Measurements from ENCODE around the gene SOD1.

Gene SOD1

DNA sequence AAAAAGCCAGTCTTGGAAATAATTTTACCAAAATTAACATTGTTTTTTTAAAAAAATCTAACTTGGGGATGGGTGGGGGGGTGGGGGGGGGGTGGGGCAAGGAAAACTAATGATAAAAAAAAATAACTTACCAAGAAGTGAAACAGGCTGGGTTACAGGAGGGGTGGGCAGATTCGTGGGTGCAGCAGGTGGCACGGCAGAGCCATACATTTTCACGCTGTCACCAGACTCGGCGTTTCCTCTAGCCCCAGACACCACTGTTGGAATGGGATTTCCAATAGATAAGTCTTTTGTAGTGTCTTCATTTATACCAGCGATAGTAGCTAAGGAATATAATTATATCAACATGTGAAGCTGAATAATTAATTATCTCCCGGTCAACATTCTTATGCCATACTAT is 25.4 kb downstream of the SOD1 start:
- peaks cover 95% of the 10 kb centered on the region for H3K36me3 ChIP-seq (ENCODE audit: control insufficient read depth, insufficient read depth, low read length)
- H3K9me3 ChIP-seq (ENCODE audit: control insufficient read depth, insufficient read depth, low read depth, low read length), result no peaks in the 10 kb centered on the region
- no peak overlapping the region for H3K4me3 ChIP-seq (ENCODE audit: low read depth, low read length)
- no peaks in the 10 kb centered on the region for H3K4me1 ChIP-seq (ENCODE audit: control insufficient read depth, insufficient read depth, low read length)
- H3K27me3 ChIP-seq (ENCODE audit: control insufficient read depth, insufficient read depth, low read length), result no peaks in the 10 kb centered on the region
- H3K27ac ChIP-seq (ENCODE audit: low read depth, low read length), result no peak overlapping the region
- H3K9ac ChIP-seq (ENCODE audit: low read length), result no peak overlapping the region

DNA sequence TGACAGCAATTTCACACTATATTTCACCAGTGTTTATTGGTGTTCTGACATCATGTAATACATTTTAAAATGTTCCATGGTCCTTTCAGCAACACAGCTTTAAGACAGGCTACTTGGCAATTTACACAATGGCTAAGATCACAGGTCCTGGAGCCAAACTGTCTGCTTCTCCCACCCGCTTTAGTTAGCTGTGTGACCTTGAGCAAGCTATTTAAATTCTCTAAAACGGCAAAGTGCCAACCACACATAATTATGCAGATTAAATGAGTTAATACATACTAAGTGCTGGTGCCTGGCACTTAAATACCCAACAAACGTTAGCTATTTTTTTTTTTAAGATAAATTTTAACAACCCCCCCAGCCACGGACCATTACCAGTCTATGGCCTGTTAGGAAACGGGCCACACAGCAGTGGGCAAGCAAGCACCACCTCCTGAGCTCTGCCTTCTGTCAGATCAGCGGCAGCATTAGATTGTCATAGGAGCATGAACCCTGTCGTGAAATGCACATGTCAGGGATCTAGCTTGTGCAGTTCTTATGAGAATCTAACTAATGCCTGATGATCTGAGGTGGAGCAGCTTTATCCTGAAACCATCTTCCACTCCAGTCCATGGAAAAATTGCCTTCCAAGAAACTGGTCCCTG is 26.9 kb downstream of the SOD1 start:
- no peaks in the 10 kb centered on the region for H3K27me3 ChIP-seq (ENCODE audit: control insufficient read depth, insufficient read depth, low read length)
- H3K36me3 ChIP-seq (ENCODE audit: control insufficient read depth, insufficient read depth, low read length), result peaks cover 96% of the 10 kb centered on the region

DNA sequence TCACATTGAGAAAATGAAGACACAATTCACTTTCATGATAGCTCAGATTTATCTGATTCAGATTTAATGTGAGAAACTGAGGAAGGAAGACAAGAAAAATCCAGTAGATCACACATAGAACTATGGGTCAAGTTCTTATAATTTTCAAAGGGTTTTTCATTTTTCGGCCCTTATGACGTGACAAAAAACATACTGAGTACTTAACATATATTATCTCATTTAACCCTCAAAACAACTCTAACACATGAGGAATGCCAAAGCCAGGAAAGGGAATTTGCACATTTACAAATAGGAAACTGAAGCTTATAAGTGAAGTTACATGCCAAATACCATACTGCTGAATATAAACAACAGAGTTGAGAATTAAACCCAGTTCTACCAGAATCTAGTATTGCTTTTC is 27.6 kb downstream of the SOD1 start:
- no peaks in the 10 kb centered on the region for H3K4me1 ChIP-seq (ENCODE audit: control insufficient read depth, insufficient read depth, low read length)
- no peak overlapping the region for H3K27ac ChIP-seq (ENCODE audit: low read depth, low read length)
- no peaks in the 10 kb centered on the region for H3K9me3 ChIP-seq (ENCODE audit: control insufficient read depth, insufficient read depth, low read depth, low read length)
- peaks cover 96% of the 10 kb centered on the region for H3K36me3 ChIP-seq (ENCODE audit: control insufficient read depth, insufficient read depth, low read length)
- no peak overlapping the region for H3K4me3 ChIP-seq (ENCODE audit: low read depth, low read length)
- H3K27me3 ChIP-seq (ENCODE audit: control insufficient read depth, insufficient read depth, low read length), result no peaks in the 10 kb centered on the region
- H3K9ac ChIP-seq (ENCODE audit: low read length), result no peak overlapping the region

More for the DNA sequence above, 26.9 kb downstream of the SOD1 start:
- Histone ChIP-seq H3K4me3 (ENCODE audit: low read depth, low read length) (no peak overlapping the region), H3K4me1 (ENCODE audit: control insufficient read depth, insufficient read depth, low read length) (no peaks in the 10 kb centered on the region), H3K9ac (ENCODE audit: low read length) (no peak overlapping the region), H3K9me3 (ENCODE audit: control insufficient read depth, insufficient read depth, low read depth, low read length) (no peaks in the 10 kb centered on the region), H3K27ac (ENCODE audit: low read depth, low read length) (no peak overlapping the region)

DNA sequence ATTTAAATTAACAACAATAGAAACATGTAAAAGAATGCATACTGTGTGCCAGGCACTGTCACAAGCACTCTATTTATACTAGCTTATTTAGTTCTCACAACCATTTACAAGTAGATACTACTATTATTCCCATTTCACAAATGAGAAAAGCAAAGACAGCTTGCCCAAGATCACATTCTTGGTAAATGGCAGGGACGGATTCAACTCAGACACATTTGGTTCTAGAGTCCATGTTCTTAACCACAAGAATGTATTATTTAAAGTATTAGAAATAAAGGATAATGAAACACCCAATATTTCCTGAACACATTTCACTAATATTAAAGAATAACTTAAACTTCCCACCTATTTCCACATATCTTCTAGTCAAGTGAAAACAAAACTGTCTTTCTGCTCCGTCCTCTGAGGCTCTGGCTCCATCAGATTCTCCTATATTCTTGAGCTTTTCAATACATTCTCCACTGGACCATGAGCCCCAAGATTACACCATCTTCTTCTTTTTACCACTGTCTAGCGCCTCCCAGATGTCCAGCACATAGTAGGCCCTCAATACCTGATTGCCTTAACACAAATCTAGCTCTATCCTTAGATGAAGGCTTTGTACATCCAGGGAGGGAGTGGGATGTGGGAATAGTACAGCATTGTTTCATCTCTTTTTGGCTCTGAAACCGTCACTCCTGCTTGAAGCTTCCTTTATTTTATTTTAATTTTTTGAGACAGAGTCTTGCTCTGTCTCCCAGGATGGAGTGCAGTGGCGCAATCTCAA is 29.3 kb downstream of the SOD1 start:
- Histone ChIP-seq H3K27me3 (ENCODE audit: control insufficient read depth, insufficient read depth, low read length) (no peaks in the 10 kb centered on the region), H3K4me3 (ENCODE audit: low read depth, low read length) (no peak overlapping the region), H3K27ac (ENCODE audit: low read depth, low read length) (no peak overlapping the region), H3K36me3 (ENCODE audit: control insufficient read depth, insufficient read depth, low read length) (peaks cover 97% of the 10 kb centered on the region), H3K9me3 (ENCODE audit: control insufficient read depth, insufficient read depth, low read depth, low read length) (no peaks in the 10 kb centered on the region), H3K9ac (ENCODE audit: low read length) (no peak overlapping the region), H3K4me1 (ENCODE audit: control insufficient read depth, insufficient read depth, low read length) (no peaks in the 10 kb centered on the region)

DNA sequence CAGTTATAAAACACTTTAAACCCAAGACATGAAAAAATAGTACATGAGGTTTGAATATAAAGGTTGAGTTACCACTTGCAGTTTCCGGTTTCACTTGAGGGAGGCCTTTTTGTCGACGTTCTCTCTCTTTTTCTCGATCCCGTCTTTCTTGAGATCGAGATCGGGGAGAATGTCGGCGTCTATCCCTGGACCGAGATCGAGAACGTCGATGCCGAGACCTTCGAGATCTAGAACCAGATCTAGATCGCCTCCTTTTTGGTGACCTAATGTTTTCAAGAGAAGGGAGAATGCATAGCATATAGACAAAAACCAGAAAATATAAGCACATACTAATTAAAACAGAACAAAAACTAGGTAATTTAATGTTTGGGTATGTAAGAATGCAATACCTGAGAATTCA is 33.7 kb downstream of the SOD1 start:
- no peaks in the 10 kb centered on the region for H3K9me3 ChIP-seq (ENCODE audit: control insufficient read depth, insufficient read depth, low read depth, low read length)
- H3K9ac ChIP-seq (ENCODE audit: low read length), result no peak overlapping the region
- no peak overlapping the region for H3K27ac ChIP-seq (ENCODE audit: low read depth, low read length)
- no peak overlapping the region for H3K4me3 ChIP-seq (ENCODE audit: low read depth, low read length)
- H3K4me1 ChIP-seq (ENCODE audit: control insufficient read depth, insufficient read depth, low read length), result no peaks in the 10 kb centered on the region
- peaks cover 99% of the 10 kb centered on the region for H3K36me3 ChIP-seq (ENCODE audit: control insufficient read depth, insufficient read depth, low read length)
- H3K27me3 ChIP-seq (ENCODE audit: control insufficient read depth, insufficient read depth, low read length), result no peaks in the 10 kb centered on the region

DNA sequence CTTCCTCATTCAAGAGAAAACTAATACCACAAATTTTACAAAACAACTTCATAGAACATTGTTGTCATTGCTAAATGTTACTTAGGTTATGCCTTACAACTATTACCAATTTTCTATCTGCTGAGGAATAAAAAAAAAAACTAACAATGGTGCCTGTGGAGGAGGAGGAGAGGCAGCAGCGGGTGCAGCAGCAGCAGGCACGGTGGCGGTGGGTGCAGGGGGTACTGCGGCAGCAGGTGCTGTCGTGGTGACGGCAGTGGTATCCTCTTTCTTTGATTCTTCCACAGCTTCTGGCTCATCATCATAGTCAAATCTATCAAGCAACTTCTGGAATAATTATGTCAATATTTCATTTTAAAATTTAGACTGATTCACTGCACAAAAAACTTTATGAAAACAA is 36.9 kb downstream of the SOD1 start:
- H3K9me3 ChIP-seq (ENCODE audit: control insufficient read depth, insufficient read depth, low read depth, low read length), result no peaks in the 10 kb centered on the region
- no peak overlapping the region for H3K9ac ChIP-seq (ENCODE audit: low read length)
- no peak overlapping the region for H3K4me3 ChIP-seq (ENCODE audit: low read depth, low read length)
- H3K4me1 ChIP-seq (ENCODE audit: control insufficient read depth, insufficient read depth, low read length), result no peaks in the 10 kb centered on the region
- no peak overlapping the region for H3K27ac ChIP-seq (ENCODE audit: low read depth, low read length)
- H3K27me3 ChIP-seq (ENCODE audit: control insufficient read depth, insufficient read depth, low read length), result no peaks in the 10 kb centered on the region
- peaks cover 98% of the 10 kb centered on the region for H3K36me3 ChIP-seq (ENCODE audit: control insufficient read depth, insufficient read depth, low read length)

DNA sequence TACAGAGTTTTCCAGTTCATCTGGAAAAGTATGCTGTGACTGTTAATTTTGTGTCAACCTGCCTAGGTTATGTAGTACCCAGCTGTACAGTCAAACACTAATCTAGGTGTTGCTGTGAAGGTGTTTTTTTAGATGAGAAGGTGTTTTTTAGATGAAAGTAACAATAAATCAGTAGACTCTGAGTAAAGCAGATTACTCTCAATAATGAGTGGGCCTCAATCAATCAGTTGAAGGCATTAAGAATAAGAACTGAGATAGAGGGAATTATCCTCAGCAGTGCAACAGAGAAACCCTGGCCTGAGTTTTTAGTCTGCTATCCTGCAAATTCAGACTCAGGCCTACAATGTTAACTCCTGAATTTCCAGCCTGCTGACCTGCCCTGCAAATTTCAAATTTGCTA is 39.0 kb downstream of the SOD1 start:
- H3K27me3 ChIP-seq (ENCODE audit: control insufficient read depth, insufficient read depth, low read length), result no peaks in the 10 kb centered on the region
- H3K27ac ChIP-seq (ENCODE audit: low read depth, low read length), result no peak overlapping the region
- no peaks in the 10 kb centered on the region for H3K4me1 ChIP-seq (ENCODE audit: control insufficient read depth, insufficient read depth, low read length)
- H3K9ac ChIP-seq (ENCODE audit: low read length), result no peak overlapping the region
- H3K9me3 ChIP-seq (ENCODE audit: control insufficient read depth, insufficient read depth, low read depth, low read length), result no peaks in the 10 kb centered on the region
- H3K36me3 ChIP-seq (ENCODE audit: control insufficient read depth, insufficient read depth, low read length), result peaks cover 98% of the 10 kb centered on the region
- H3K4me3 ChIP-seq (ENCODE audit: low read depth, low read length), result no peak overlapping the region

DNA sequence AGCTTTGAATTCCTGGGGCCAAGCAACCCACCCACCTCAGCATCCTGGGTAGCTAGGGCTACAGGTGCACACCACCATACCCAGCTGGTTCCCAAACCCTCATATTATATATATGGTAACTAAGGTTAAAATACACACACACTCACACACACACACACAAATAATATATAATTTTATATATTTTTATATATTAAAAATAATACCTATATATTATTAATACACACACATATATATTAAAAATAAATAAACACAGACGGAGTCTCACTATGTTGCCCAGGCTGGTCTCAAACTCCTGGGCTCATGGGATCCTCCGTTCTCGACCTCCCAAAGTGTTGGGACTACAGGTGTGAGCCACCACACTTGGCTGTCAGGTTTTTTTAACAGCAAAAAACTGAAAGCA is 40.5 kb downstream of the SOD1 start:
- Histone ChIP-seq H3K36me3 (ENCODE audit: control insufficient read depth, insufficient read depth, low read length) (peaks cover 90% of the 10 kb centered on the region), H3K4me1 (ENCODE audit: control insufficient read depth, insufficient read depth, low read length) (no peaks in the 10 kb centered on the region), H3K27me3 (ENCODE audit: control insufficient read depth, insufficient read depth, low read length) (no peaks in the 10 kb centered on the region), H3K4me3 (ENCODE audit: low read depth, low read length) (no peak overlapping the region), H3K9me3 (ENCODE audit: control insufficient read depth, insufficient read depth, low read depth, low read length) (no peaks in the 10 kb centered on the region), H3K27ac (ENCODE audit: low read depth, low read length) (no peak overlapping the region), H3K9ac (ENCODE audit: low read length) (no peak overlapping the region)

DNA sequence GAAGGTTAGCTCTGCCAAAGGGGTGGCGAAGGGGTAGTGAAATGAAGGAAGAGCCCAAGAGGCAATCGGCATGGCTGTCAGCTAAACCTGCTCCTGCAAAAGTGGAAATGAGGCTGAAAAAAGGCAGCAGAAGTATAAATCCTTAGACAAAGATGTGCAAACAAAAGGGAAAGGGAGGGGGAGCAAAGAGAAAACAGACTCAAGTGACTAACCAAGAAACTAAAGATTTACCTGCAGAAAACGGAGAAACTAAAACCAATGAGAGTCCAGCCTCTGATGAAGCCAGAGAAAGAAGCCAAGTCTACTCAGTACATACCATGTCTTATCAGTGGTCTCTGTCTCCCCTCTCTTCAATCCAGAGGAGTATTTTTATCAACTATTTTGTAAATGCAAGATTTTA is 47.1 kb downstream of the SOD1 start:
- Histone ChIP-seq H3K4me1 (ENCODE audit: control insufficient read depth, insufficient read depth, low read length) (peaks cover 7% of the 10 kb centered on the region), H3K27me3 (ENCODE audit: control insufficient read depth, insufficient read depth, low read length) (no peaks in the 10 kb centered on the region), H3K4me3 (ENCODE audit: low read depth, low read length) (no peak overlapping the region), H3K36me3 (ENCODE audit: control insufficient read depth, insufficient read depth, low read length) (peaks cover 32% of the 10 kb centered on the region), H3K9me3 (ENCODE audit: control insufficient read depth, insufficient read depth, low read depth, low read length) (no peaks in the 10 kb centered on the region), H3K9ac (ENCODE audit: low read length) (no peak overlapping the region), H3K27ac (ENCODE audit: low read depth, low read length) (peak overlapping the region; percentile 30; the same call in 1 of the 2 replicates)

DNA sequence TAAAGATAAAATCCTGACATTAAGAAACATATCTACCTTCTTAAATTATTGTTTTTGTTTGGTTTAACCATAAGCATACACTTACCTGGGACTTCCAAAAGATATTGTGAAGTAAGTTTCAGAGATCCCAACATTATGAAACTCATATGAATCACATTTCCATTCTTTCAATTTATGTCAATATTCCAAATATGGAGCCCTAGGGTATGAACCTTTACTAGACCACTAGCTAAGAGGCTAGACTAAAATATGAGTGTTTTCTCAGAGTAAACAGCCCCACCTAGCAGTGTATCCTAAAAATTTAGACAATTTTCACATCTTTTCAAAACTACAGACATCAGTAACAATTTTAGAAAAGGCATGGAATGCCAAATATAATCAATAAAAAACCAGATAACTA is 48.0 kb downstream of the SOD1 start:
- peaks cover 23% of the 10 kb centered on the region for H3K36me3 ChIP-seq (ENCODE audit: control insufficient read depth, insufficient read depth, low read length)
- H3K4me1 ChIP-seq (ENCODE audit: control insufficient read depth, insufficient read depth, low read length), result peaks cover 7% of the 10 kb centered on the region
- H3K27ac ChIP-seq (ENCODE audit: low read depth, low read length), result no peak overlapping the region
- no peaks in the 10 kb centered on the region for H3K27me3 ChIP-seq (ENCODE audit: control insufficient read depth, insufficient read depth, low read length)
- H3K9ac ChIP-seq (ENCODE audit: low read length), result no peak overlapping the region
- H3K9me3 ChIP-seq (ENCODE audit: control insufficient read depth, insufficient read depth, low read depth, low read length), result no peaks in the 10 kb centered on the region
- H3K4me3 ChIP-seq (ENCODE audit: low read depth, low read length), result no peak overlapping the region

DNA sequence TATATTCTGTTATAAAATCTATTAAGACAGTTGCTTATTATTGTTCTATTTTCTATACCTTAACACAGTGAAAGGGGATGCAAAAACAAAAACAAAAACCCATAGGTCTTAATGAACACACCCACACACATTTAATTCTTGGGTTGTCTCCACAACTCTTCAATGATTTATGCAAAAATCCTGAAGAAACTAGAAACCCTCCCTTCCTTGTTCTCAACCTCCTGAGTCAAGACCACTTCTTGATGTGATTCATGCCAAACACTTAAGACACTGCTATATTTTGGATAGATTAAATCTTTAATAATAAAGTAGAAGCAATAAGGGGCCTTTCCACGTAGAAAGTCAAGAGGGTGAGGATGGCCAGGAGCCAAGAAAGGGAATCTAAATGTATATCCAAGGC is 49.0 kb downstream of the SOD1 start:
- H3K4me1 ChIP-seq (ENCODE audit: control insufficient read depth, insufficient read depth, low read length), result peaks cover 12% of the 10 kb centered on the region
- peaks cover 13% of the 10 kb centered on the region for H3K36me3 ChIP-seq (ENCODE audit: control insufficient read depth, insufficient read depth, low read length)

More for the DNA sequence above, 49.0 kb downstream of the SOD1 start:
- Histone ChIP-seq H3K27ac (ENCODE audit: low read depth, low read length) (no peak overlapping the region), H3K9me3 (ENCODE audit: control insufficient read depth, insufficient read depth, low read depth, low read length) (no peaks in the 10 kb centered on the region), H3K27me3 (ENCODE audit: control insufficient read depth, insufficient read depth, low read length) (no peaks in the 10 kb centered on the region), H3K9ac (ENCODE audit: low read length) (no peak overlapping the region), H3K4me3 (ENCODE audit: low read depth, low read length) (no peak overlapping the region)
